IPS-NIHi7 (cell line): Measurements from ENCODE around the gene NLRP13.
"Not testable (repeated sequence)": the region's sequence is repeated elsewhere in the genome, so short reads cannot be mapped to it uniquely, and the experiment has no call there.

ENCODE experiments used
- DNase-seq: peaks from one replicate; pipeline ENCODE4 v3.0.0; 2012; ENCODE audit warnings: mixed read lengths; ENCODE audit errors: extremely low spot score

Gene NLRP13

DNA sequence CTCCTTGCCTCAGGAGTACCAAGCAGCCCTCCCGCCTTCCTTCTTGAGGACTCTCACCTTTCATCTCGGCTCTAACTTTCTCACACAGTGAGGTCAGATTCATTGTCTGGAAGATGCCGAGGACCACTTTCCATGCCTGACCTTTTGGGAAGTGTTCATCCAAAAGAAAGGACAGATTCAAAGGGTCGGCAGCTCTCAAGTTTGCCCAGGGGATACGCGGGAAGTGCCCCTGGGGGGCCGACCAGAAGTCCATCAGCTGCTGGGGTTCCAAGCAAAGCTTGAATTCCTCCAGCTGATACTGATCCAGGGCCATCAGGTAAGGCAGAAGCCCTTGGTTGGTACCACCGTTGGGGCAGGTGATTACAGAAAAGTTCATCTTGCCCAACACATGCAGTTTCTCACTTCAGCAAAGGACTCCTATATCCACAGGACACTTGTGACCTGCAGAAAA lies at the start of gene NLRP13:
Gene NLRP13, minus strand, starts transcription at position 401 of the 451 bp plus-strand sequence. Its CDS starts 25 bp downstream, at position 376.
- DNase-seq: no peak

GRCh38 chr19:55980415-55980814 lies 48.3 kb upstream of the NLRP13 start:
- DNase-seq: no peak

DNA sequence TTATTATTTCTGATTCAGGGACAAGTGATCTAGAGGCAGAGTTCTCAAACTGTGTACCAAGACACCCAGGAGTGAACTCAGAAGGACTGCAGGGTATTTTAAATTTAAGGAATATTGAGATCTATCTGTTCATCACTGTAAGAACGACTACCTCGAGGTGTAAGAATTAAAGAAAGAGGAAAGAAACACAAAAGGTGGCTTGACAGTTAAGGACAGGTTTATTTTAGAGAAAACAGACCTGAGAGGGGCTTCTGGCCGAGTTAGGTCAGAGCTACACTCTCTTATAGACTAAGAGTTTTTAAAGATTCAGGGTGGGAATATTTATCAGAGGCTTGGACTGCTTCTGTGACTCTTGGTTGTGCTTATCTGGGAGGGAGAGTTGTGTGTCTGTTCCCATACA lies 41.8 kb upstream of the NLRP13 start:
- no peak for DNase-seq

DNA sequence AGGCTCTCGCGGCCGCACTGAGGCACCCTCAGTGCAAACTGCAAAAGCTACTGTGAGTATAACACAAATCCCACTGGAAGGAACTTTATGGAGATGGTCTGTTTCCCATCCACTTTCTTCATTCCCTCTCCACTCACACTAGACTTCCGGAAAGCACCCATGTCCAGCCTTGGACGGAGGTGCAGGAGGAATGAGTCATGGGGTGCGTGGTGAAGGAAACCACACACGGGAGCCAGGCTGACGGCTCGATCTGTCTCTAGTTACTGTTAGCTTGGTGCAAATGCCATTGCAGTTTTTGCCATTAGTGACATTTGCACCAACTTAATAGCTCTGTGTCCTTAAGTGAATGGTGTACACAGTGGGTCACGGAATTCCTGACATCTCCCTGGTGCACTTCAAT lies 30.1 kb upstream of the NLRP13 start:
- DNase-seq: no peak

GRCh38 chr19:55959996-55960675 lies 28.0 kb upstream of the NLRP13 start:
- no peak for DNase-seq

GRCh38 chr19:55958356-55958755 lies 26.2 kb upstream of the NLRP13 start:
- DNase-seq: no peak

DNA sequence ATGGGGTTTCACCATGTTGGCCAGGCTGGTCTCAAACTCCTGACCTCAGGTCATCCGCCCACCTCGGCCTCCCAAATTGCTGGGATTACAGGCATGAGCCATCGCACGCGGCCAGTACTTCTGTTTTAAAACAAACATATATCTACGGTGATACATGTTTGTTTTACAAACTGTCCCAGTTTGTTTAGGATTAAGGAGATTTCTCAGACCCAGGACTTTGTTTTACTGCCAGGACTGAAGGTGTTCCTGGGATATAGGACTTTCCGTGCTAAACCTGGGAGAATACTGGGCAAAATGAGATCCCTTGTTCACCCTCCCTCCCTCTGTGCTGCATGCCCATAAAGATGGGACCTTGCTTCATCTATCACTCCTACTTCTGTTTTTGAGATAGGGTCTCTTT lies 24.3 kb upstream of the NLRP13 start:
- no peak for DNase-seq

- DNase-seq: not testable (repeated sequence)
Measured at GRCh38 chr19:55950566-55950965, 18.4 kb upstream of the NLRP13 start.

GRCh38 chr19:55947532-55947931 lies 15.4 kb upstream of the NLRP13 start, which contains the start of gene NLRP8:
NLRP8 (plus strand) TSS chr19:55947832.
- no peak for DNase-seq

GRCh38 chr19:55940306-55940705 lies 8.2 kb upstream of the NLRP13 start:
- DNase-seq: no peak

GRCh38 chr19:55939206-55939605 lies 7.1 kb upstream of the NLRP13 start:
- no peak for DNase-seq

DNA sequence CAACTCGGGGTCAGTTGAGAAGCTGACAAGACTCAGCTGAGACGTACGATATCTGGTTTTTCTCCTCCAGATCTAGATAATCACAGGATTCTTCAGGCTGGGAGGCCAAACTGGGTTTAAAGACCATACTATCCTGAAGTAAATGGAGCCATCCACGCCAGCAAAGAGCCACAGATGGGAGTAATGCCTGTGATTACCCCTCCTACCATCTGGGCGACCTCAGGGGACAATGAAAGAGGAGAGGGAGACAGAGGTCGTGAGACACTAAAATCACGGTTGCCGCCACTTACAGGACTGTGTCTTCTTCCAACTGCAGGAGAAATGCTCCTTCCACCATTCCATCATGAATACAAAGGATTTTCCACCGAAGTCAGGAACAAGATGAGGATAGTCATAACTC lies 3.1 kb upstream of the NLRP13 start:
- DNase-seq: no peak

GRCh38 chr19:55930996-55931515 lies 1.1 kb downstream of the NLRP13 start:
- no peak for DNase-seq

DNA sequence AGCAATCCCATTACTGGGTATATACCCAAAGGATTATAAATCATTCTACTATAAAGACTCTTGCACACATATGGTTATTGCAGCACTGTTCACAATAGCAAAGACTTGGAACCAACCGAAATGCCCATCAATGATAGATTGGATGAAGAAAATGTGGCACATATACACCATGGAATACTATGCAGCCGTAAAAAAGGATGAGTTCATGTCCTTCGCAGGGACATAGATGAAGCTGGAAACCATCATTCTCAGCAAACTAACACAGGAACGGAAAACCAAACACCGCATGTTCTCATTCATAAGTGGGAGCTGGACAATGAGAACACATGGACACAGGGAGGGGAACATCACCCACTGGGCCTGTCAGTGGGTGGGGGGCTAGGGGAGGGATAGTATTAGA lies 2.9 kb downstream of the NLRP13 start:
- not testable (repeated sequence) for DNase-seq

GRCh38 chr19:55927991-55928390 lies 4.1 kb downstream of the NLRP13 start:
- DNase-seq: no peak

- DNase-seq: no peak
Measured at GRCh38 chr19:55923556-55923955, 8.6 kb downstream of the NLRP13 start.

GRCh38 chr19:55913643-55914268 lies 18.4 kb downstream of the NLRP13 start:
- no peak for DNase-seq

- no peak for DNase-seq
Measured at GRCh38 chr19:55912916-55913315, 19.2 kb downstream of the NLRP13 start.

DNA sequence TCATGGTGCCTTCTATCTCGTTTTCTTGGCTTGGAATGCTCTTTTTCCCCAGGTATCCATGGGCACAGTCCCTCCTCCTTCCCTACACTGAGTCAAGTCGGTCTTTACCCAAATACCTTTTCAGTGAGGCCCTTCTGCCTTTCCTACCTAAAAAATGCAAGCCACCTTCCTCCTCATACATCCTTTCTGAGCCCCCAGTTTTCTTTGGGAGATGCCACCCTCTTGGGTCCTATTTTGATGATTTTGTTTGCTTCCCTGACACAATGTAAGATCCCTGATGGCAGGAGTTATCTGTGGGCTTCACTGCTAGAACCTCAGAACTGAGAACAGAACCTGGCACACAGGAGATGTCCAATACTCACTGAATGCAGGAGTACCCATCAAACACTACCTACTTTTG lies 22.3 kb downstream of the NLRP13 start:
- DNase-seq: no peak

- DNase-seq: no peak
Measured at GRCh38 chr19:55907746-55908145, 24.4 kb downstream of the NLRP13 start.

DNA sequence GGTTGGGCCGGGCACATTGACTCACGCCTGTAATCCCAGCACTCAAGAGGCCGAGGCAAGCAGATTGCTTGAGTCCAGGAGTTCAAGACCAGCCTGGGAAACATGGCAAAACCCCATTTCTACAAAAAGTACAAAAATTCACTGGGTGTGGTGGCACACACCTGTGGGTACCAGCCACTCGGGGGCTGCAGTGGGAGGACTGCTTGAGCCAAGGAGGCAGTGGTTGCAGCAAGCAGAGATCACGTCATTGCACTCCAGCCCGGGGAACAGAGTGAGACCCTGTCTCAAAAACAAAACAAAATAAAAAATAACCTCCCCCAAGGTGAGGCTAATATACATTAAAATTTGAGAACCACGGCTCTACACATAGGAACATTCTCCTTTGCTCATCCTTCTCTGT lies 24.9 kb downstream of the NLRP13 start:
- DNase-seq: no peak

DNA sequence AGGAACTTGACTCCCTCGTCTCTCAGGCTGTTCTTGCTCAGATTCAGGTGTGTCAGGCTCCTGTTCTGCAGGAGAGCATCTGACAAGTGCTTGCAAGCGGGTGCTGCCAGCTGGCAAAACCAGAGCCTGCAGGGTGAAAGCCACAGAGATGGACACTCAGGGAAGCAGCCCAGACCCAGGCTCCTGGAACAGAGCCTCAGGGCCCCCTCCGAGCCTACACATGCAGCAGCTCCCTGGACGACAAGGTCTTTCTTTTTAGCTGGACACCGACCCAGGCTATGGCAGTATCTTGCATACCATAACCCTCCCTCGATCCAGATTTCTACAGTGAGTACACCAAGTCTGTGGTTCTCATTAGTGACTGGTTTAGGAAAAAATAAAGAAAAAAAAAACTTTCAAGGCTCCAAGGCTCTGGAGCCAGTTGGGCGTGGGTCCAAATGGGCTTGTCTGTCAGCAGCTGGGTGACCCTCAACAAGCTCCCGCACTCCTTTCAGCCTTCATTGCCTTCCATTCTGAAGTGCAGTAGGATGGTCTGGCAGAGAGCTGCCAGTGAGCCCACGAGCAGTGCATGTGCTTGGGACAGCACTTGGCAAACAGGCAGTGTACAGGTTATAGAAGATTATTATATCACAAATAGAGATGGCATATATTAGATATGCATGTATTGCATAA lies 29.9 kb downstream of the NLRP13 start:
- DNase-seq: no peak
